OCI-LY3 (cell line): ENCODE results near the gene IRGM.

Source experiments
- H2AFZ ChIP-seq: fragments of 200-600, 300-600 bp; shearing (Covaris generic); 2 replicates; pipeline ENCODE4 v1.6.0; 2014; ENCODE audit warnings: antibody characterized with exemption, low read depth, low read length
- H3K27ac ChIP-seq: fragments of 200-600, 300-600 bp; sonication (generic); 2 replicates; pipeline ENCODE4 v1.5.1; 2014; ENCODE audit warnings: mild to moderate bottlenecking, low read length, moderate library complexity, mixed read lengths
- H3K27me3 ChIP-seq: fragments of 200-600, 300-600 bp; sonication (generic); 2 replicates; pipeline ENCODE4 v1.6.1; 2014; ENCODE audit warnings: low read depth, low read length, mixed read lengths
- H3K36me3 ChIP-seq: fragments of 200-600, 300-600 bp; sonication (generic); replicated peaks from 2 replicates; pipeline ENCODE3; 2014; ENCODE audit warnings: low read depth, low read length, mixed read lengths
- H3K4me1 ChIP-seq: fragments of 300-600, 200-600 bp; sonication (generic); 2 replicates; pipeline ENCODE4 v1.6.1; 2014; ENCODE audit warnings: low read length, mixed read lengths
- H3K4me2 ChIP-seq: fragments of 200-600, 300-600 bp; sonication (generic); 2 replicates; pipeline ENCODE4 v1.6.1; 2014; ENCODE audit warnings: low read length, mixed read lengths
- H3K4me3 ChIP-seq: fragments of 300-600, 200-600 bp; sonication (generic); 2 replicates; pipeline ENCODE4 v1.5.1; 2014; ENCODE audit warnings: antibody characterized with exemption, mild to moderate bottlenecking, low read length, moderate library complexity
- H3K79me2 ChIP-seq: fragments of 300-600, 200-600 bp; shearing (Covaris generic); 2 replicates; pipeline ENCODE4 v1.6.1; 2014; ENCODE audit warnings: mild to moderate bottlenecking, low read length, mixed read lengths
- H3K9ac ChIP-seq: fragments of 300-600, 200-600 bp; shearing (Covaris generic); 2 replicates; pipeline ENCODE4 v1.6.0; 2014; ENCODE audit warnings: mild to moderate bottlenecking, low read length, moderate library complexity
- H3K9me3 ChIP-seq: fragments of 200-600, 300-600 bp; shearing (Covaris generic); 2 replicates; pipeline ENCODE4 v1.6.1; 2014; ENCODE audit warnings: low read length, mixed read lengths; ENCODE audit not compliant: insufficient read depth
- H4K20me1 ChIP-seq: fragments of 200-600, 300-600 bp; sonication (generic); 2 replicates; pipeline ENCODE4 v1.6.1; 2016; ENCODE audit warnings: low read length, mixed read lengths; ENCODE audit not compliant: insufficient read depth
- EZH2phosphoT487 ChIP-seq: fragments of 200-600 bp; shearing (Covaris generic); IDR thresholded peaks from 2 replicates; pipeline ENCODE4 v1.6.1; 2018; ENCODE audit warnings: antibody characterized with exemption, mixed run types, low read depth
- TF ChIP-seq, protein P1 (sequence below): fragments of 200-600, 300-600 bp; sonication (generic); IDR thresholded peaks from 2 replicates; pipeline ENCODE4 v1.5.1; 2014; ENCODE audit warnings: antibody characterized with exemption, low read length, low read depth

Gene IRGM

DNA sequence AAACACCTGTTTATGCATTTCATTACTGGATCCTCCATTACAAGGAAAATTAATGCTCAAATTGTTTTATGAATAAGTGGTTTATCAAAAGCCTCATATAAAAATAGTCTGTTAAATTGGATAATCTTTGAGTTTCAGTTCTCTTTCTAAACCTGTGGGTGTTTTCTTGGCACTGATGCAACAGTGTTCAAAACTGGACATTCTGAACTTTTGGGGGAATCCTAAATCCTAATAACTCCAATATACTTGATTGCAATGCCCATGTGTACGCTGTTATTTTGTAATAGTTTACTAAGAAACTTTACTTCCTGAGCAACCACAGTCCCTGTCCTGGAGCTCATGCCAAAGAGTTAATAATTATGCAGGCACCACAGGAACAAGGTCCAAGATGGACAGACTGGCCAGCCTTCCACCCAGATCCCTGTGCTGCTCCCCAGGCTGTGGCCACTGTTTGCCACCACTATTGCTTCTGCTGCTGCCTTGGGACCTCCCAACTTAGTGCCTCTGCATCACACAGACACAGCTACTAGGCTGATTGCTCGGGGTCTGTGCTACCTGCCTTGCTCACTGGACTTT is 14.0 kb downstream of the IRGM start:
- no peaks in the 10 kb centered on the region for H4K20me1 ChIP-seq
- H3K79me2 ChIP-seq, result no peaks in the 10 kb centered on the region
- TF ChIP-seq, protein P1, sequence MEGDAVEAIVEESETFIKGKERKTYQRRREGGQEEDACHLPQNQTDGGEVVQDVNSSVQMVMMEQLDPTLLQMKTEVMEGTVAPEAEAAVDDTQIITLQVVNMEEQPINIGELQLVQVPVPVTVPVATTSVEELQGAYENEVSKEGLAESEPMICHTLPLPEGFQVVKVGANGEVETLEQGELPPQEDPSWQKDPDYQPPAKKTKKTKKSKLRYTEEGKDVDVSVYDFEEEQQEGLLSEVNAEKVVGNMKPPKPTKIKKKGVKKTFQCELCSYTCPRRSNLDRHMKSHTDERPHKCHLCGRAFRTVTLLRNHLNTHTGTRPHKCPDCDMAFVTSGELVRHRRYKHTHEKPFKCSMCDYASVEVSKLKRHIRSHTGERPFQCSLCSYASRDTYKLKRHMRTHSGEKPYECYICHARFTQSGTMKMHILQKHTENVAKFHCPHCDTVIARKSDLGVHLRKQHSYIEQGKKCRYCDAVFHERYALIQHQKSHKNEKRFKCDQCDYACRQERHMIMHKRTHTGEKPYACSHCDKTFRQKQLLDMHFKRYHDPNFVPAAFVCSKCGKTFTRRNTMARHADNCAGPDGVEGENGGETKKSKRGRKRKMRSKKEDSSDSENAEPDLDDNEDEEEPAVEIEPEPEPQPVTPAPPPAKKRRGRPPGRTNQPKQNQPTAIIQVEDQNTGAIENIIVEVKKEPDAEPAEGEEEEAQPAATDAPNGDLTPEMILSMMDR, result no peak
- no peak for TF ChIP-seq EZH2phosphoT487
- no peak overlapping the region for H3K4me3 ChIP-seq
- no peak overlapping the region for H3K4me2 ChIP-seq
- H3K27me3 ChIP-seq, result no peaks in the 10 kb centered on the region
- no peak overlapping the region for H2AFZ ChIP-seq
- no peak overlapping the region for H3K9ac ChIP-seq
- no peaks in the 10 kb centered on the region for H3K4me1 ChIP-seq
- no peaks in the 10 kb centered on the region for H3K36me3 ChIP-seq
- H3K9me3 ChIP-seq, result no peaks in the 10 kb centered on the region
- no peak overlapping the region for H3K27ac ChIP-seq

DNA sequence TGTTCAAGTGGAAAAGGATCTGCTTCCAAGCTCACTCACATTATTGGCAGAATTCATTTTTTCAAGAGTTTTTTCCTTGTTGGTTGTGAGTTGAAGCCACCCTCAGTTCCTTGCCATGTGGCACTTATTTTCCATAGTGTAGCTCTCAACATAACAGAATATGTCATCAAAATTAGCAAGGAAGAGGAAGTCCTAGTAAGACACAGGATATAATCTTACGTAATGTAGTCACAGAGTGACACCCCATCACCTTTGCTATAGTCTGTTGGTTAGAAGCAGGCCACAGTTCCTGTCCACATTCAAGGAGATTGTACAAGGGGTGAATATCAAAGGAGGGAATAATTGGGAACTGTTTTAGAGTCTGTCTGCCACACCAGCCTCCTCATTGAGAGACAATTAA is 15.7 kb downstream of the IRGM start:
- no peaks in the 10 kb centered on the region for H3K27me3 ChIP-seq
- TF ChIP-seq, protein P1, result no peak
- TF ChIP-seq EZH2phosphoT487, result no peak
- no peak overlapping the region for H3K9ac ChIP-seq
- H3K4me1 ChIP-seq, result no peaks in the 10 kb centered on the region
- no peak overlapping the region for H3K4me2 ChIP-seq
- no peak overlapping the region for H2AFZ ChIP-seq
- H3K9me3 ChIP-seq, result no peaks in the 10 kb centered on the region
- no peak overlapping the region for H3K27ac ChIP-seq
- H3K36me3 ChIP-seq, result no peaks in the 10 kb centered on the region
- H3K4me3 ChIP-seq, result no peak overlapping the region
- no peaks in the 10 kb centered on the region for H4K20me1 ChIP-seq
- no peaks in the 10 kb centered on the region for H3K79me2 ChIP-seq

DNA sequence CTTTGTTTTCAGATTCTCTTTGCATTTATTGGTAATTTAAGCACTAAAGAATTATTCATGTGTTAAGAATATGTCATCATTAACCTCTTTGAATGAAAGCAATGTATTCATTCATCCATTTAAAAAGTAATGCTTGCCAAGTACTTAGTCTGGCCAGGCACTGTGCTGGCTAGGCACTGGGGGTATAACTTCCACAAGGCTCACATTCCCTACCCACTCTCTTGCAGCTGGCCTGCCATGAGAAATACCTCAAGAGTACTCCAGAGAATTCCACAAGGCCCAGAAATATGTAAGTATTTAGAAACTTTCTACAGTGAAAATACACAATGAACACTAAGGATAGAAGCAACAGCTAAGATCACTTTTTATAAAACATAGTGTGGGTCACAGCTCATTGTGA is 33.0 kb downstream of the IRGM start:
- Histone ChIP-seq H4K20me1 (no peaks in the 10 kb centered on the region), H3K4me3 (no peak overlapping the region), H3K4me2 (no peak overlapping the region), H3K27ac (no peak overlapping the region), H3K36me3 (no peaks in the 10 kb centered on the region), H3K27me3 (no peaks in the 10 kb centered on the region), H3K79me2 (no peaks in the 10 kb centered on the region), H3K9ac (no peak overlapping the region), H2AFZ (no peak overlapping the region), H3K4me1 (no peaks in the 10 kb centered on the region), H3K9me3 (no peaks in the 10 kb centered on the region)
- TF ChIP-seq EZH2phosphoT487, result no peak
- TF ChIP-seq, protein P1, result no peak

DNA sequence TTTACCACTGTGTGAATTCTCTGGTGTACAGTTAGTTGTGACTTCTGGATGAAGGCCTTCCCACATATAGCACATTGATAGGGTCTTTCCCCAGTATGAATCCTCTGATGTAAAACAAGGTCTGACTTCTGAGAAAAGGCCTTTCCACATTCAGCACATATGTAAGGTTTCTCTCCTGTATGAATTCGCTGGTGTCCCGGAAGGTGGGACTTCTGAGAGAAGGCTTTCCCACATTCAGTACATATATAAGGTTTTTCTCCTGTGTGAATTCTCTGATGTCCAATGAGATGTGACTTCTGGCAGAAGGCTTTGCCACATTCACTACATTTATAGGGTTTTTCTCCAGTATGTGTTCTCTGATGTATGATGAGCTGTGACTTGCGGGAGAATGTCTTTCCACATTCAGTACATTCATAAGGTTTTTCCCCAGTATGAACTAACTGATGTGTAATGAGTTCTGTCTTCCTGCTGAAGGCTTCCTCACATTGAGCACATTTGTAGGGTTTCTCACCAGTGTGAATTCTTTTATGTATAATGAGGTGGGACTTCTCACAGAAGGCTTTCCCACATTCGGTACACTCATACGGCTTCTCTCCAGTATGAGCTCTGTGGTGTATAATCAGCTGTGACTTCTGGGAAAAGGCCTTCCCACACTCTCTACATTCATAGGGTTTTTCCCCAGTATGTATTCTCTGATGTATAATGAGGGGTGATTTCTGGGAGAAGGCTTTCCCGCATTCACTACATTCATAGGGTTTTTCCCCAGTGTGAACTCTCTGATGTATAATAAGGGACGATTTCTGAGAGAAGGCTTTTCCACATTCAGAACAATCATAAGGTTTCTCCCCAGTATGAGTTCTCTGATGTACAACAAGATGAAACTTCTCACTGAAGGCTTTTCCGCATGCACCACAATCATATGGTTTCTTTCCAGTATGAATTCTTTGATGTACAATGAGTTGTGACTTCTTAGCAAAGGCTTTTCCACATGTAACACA is 49.4 kb downstream of the IRGM start:
- H3K9me3 ChIP-seq, result peaks cover 12% of the 10 kb centered on the region; the same call in 1 of the 2 replicates
- no peaks in the 10 kb centered on the region for H3K27me3 ChIP-seq
- H3K4me2 ChIP-seq, result no peak overlapping the region
- H3K79me2 ChIP-seq, result no peaks in the 10 kb centered on the region
- H3K27ac ChIP-seq, result no peak overlapping the region
- TF ChIP-seq, protein P1, result no peak
- no peak for TF ChIP-seq EZH2phosphoT487
- no peak overlapping the region for H3K9ac ChIP-seq
- no peaks in the 10 kb centered on the region for H3K36me3 ChIP-seq
- H4K20me1 ChIP-seq, result no peaks in the 10 kb centered on the region
- H3K4me3 ChIP-seq, result no peak overlapping the region
- H2AFZ ChIP-seq, result no peak overlapping the region
- no peaks in the 10 kb centered on the region for H3K4me1 ChIP-seq
